Measurements from ENCODE around the gene CABLES2.

DNA sequence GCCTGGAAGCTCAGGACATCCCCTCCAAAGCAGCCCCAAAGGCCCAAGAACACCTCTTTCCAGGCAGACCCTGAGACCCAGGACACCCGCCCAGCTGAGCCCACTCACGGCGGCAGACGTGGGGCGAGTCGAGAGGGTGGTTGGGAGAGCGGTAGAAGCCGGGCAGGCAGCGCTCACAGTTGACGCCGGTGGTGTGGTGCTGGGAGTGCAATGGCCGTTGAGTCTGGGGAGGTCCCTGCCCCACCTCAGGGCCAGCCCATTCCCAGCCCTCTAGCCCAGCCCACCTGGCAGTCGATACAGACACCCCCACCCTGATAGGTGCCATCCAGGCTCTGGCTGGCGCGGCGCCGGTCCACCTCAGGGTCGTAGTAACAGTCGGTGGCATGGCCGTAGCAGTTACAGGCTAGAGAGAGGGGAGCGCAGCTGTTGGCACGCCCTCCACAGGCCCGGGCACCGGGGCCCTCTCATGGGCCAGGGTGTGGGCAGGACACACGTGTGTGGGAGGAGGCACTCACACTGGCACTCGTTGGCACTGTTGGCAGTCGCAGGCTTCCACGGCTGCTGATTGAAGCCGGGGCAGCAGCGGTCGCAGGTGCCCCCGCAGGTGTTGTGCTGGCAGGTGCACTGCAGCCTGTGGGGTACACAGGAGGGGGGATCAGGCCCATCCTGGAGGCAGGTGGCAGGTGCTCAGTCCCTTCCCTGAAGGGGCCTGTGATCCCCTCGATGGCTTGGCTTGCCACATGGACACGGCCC lies 60.5 kb downstream of the CABLES2 start:
- TF ChIP-seq, protein P1, sequence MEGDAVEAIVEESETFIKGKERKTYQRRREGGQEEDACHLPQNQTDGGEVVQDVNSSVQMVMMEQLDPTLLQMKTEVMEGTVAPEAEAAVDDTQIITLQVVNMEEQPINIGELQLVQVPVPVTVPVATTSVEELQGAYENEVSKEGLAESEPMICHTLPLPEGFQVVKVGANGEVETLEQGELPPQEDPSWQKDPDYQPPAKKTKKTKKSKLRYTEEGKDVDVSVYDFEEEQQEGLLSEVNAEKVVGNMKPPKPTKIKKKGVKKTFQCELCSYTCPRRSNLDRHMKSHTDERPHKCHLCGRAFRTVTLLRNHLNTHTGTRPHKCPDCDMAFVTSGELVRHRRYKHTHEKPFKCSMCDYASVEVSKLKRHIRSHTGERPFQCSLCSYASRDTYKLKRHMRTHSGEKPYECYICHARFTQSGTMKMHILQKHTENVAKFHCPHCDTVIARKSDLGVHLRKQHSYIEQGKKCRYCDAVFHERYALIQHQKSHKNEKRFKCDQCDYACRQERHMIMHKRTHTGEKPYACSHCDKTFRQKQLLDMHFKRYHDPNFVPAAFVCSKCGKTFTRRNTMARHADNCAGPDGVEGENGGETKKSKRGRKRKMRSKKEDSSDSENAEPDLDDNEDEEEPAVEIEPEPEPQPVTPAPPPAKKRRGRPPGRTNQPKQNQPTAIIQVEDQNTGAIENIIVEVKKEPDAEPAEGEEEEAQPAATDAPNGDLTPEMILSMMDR (IDR thresholded peaks at IDR 0.05) = no peak
- TF ChIP-seq POLR2A (IDR thresholded peaks at IDR 0.05) = no peak

All from testis (tissue), 2 donors.